ENCODE measurements around the gene CHCHD6.

DNA sequence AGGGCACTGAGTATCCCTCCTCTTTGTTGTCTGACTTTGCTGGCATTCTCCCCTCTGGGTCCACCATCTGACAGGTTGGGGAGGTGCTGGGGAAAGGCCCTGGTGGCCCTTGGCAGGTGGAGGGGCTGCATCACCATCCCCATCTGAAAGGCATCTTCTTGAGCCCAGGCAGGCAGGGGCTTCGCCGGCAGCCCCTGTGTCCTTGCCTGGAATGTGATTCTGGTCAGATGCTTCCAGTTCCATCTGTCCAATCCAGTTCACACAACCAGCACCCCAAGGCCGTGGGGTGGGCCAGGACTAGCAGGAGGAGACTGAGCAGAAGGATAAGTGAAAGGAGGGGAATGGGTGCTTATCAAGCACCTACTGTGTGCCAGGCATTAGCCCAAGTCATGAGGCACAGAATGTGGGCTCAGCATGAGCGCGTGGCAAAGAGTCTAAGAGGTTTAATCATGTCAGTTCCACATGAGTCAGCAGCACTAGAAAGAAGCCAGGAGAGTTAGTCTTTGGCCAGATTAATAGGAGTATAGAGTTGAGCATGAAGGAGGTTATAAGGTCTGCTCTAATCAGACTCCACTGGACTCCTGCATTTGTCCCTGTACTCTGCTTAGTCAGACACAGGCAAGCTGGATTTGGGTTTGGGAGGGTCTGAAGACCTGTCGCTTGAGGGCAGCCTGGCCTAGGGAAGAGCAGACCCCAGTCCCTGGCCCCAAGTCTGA lies 38.7 kb upstream of the CHCHD6 start:
- TF ChIP-seq, protein P1, sequence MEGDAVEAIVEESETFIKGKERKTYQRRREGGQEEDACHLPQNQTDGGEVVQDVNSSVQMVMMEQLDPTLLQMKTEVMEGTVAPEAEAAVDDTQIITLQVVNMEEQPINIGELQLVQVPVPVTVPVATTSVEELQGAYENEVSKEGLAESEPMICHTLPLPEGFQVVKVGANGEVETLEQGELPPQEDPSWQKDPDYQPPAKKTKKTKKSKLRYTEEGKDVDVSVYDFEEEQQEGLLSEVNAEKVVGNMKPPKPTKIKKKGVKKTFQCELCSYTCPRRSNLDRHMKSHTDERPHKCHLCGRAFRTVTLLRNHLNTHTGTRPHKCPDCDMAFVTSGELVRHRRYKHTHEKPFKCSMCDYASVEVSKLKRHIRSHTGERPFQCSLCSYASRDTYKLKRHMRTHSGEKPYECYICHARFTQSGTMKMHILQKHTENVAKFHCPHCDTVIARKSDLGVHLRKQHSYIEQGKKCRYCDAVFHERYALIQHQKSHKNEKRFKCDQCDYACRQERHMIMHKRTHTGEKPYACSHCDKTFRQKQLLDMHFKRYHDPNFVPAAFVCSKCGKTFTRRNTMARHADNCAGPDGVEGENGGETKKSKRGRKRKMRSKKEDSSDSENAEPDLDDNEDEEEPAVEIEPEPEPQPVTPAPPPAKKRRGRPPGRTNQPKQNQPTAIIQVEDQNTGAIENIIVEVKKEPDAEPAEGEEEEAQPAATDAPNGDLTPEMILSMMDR (IDR thresholded peaks at IDR 0.05), result no peak
- no peak for TF ChIP-seq POLR2A (IDR thresholded peaks at IDR 0.05)
